ENCODE results near the gene UFSP1.

Gene UFSP1

DNA sequence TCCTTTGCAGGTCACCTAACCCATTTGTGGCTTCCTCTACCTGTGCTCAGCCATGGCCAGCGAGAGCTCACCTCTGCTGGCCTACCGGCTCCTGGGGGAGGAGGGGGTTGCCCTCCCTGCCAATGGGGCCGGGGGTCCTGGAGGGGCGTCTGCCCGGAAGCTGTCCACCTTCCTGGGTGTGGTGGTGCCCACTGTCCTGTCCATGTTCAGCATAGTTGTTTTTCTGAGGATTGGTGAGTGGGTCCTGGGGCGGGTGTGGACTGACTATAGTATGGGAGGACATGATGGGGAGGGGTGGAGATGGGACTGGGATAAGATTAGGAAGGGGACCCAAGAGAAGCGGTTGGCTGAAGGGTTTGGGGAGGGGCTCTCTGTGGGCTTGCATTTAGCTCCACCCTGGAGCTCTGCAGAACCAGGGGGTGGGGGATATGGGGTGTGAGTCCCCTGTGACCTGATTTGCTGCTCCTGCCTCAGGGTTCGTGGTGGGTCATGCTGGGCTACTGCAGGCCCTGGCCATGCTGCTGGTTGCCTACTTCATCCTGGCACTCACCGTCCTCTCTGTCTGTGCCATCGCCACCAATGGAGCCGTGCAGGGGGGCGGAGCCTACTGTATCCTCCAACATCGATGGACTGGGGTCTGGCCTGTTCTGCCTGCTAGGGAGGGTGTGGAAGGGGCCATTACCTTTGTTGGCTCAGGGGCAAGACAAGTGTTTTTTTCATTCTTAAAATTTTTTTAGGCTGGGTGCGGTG is 35.2 kb downstream of the UFSP1 start:
- no peak for DNase-seq

DNA sequence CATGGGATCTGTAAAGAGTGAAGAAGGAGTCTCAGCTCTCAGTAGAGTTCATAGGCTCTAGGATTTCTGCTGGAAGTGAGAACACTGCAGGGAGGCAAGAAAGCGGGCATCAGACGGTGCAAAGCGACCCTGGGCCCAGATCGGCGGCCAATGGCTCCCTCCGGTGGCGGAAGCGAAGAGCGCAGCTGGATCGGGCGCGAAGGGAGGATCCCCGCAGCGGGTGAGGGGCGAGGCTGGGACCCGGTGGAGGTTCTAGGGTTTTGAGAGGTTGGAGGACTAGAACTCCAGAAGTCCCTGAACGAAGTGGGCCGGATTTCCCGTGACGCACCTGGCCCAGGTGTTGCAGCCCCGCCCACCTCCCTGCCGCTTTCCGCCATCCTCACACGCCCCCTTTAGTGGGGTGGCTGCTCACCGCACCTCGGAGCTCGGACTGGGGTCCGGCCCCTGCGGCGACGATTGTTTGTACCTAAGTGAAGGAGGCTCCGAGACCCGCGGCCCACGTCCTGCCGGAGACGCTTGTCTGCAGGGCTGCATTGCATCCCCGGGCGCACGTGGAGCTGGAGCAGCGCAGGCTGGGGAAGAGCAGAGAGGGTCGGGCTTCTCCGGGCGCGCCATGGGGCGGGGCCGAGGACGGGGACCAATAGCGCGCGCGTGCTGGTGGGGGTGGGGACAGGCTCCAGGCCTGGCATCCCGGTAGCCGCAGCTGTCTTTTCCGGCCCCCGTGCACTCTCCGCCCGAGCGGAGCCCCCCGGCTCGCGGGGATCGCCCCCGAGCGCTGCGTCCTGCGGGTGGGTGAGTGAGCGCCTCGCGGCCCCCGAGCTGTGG is 37.3 kb downstream of the UFSP1 start, which contains the start of gene SLC12A9:
TSS of gene SLC12A9 (plus strand) at position 666 of the 825 bp plus-strand sequence. CDS start 1,485 bp downstream, outside the sequence.
- DNase-seq = peak; percentile 93 to 95

DNA sequence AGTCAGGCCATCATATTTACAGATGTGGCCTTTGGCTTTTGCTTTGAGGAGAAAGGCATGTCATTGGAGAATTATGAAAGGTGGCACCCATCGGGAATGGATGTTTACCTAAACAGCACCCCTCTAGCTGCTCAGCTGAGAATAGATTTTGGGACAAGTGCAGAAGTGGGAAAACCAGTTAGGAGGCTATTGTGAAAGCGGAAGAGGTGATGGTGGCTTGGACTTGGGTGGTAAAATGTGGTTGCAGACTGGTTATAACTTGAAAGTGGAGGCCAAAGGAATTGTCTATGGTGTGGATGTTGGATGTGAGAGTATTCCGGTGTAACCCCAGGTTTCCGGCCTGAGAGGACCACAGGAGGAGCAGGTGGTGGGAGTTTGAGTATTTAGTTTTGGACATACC is 42.2 kb downstream of the UFSP1 start:
- no peak for DNase-seq

DNA sequence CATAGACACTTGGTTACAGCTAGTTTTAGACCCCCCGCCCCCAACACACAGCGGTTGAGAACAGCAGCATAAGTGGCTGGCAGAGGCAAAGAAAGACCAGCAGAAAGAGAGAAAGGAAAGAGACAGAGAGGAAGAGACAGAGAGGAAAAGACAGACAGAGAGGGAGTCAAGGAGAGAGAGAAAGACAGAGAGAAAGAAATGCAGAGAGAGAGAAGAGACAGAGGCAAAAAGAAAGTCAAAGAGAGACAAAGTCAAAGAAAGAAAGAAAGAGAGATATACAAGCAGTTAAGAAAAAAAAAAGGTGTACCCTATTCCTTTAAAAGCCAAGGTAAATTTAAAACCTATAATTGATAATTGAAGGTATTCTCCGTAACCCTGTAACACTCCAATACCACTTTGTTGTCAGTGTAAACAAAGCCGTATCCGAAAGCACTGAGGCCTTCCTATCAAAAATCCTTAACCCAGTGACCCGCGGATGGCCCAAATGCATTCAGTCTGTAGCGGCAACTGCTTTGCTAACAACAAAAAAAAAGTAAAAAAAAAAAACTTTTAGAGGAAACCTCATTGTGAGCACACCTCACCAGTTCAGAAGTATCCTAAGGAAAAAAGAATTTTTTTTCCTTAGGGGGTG is 48.9 kb downstream of the UFSP1 start:
- no peak for DNase-seq

DNA sequence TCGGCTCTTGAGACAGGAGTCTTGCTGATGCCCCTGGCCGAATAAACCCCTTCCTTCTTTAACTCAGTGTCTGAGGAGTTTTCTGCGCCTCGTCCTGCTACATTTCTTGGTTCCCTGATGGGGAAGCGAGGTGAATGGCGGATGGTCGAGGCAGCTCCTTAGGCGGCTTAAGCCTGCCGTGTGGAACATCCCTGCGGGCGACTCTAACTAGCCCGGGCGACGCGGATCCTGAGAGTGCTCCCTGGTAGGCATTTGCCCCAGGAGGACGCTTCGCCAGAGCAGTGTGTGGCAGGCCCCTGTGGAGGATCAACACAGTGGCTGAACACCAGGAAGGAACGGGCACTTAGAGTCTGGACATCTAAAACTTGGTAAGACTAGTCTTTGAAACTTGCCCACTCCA is 50.2 kb downstream of the UFSP1 start:
- DNase-seq = no peak

Data from NCI-H187 (cell line).